ENCODE measurements around the gene FCHSD2. TPM values are rescaled to one million over a fixed set of nuclear protein-coding genes. Genes with fewer than 3 reads are reported as not detected.

The FCHSD2 gene
- polyA plus RNA-seq, 12 donors: 18.8 to 37.6 (median 30.9) TPM; not detected in 1

- no peak for DNase-seq
Measured at GRCh38 chr11:73173755-73174494, 31.8 kb upstream of the FCHSD2 start.

- no peak for DNase-seq
Measured at GRCh38 chr11:73172992-73173656, 31.0 kb upstream of the FCHSD2 start.

- no peak for DNase-seq
Measured at GRCh38 chr11:73171436-73172161, 29.5 kb upstream of the FCHSD2 start.

DNA sequence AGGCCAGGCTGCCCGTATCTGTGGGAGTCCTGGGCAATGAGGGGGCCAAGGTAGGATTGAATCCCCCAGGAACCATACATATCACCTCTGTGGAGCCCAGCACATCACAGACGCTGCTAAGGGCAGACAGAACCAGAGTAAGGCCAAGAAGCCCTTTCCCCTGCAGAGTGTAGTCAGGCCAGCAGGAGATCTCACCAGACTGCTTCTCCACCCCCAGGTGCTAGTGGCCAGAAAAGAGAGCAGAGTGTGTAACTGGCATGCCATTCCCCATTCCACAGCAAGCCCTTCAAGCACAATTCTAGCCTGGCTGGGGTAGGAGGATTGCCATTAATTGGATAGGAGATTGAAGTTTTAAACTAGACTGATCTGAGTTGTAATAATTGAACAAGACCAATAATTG is 28.0 kb upstream of the FCHSD2 start:
- DNase-seq: no peak

GRCh38 chr11:73168925-73169579 is 26.9 kb upstream of the FCHSD2 start:
- no peak for DNase-seq

GRCh38 chr11:73167363-73167954 is 25.3 kb upstream of the FCHSD2 start:
- DNase-seq: no peak

- no peak for DNase-seq
Measured at GRCh38 chr11:73164803-73165540, 22.9 kb upstream of the FCHSD2 start.

- no peak for DNase-seq
Measured at GRCh38 chr11:73163638-73164174, 21.6 kb upstream of the FCHSD2 start.

- no peak for DNase-seq
Measured at GRCh38 chr11:73162196-73162740, 20.1 kb upstream of the FCHSD2 start.

DNA sequence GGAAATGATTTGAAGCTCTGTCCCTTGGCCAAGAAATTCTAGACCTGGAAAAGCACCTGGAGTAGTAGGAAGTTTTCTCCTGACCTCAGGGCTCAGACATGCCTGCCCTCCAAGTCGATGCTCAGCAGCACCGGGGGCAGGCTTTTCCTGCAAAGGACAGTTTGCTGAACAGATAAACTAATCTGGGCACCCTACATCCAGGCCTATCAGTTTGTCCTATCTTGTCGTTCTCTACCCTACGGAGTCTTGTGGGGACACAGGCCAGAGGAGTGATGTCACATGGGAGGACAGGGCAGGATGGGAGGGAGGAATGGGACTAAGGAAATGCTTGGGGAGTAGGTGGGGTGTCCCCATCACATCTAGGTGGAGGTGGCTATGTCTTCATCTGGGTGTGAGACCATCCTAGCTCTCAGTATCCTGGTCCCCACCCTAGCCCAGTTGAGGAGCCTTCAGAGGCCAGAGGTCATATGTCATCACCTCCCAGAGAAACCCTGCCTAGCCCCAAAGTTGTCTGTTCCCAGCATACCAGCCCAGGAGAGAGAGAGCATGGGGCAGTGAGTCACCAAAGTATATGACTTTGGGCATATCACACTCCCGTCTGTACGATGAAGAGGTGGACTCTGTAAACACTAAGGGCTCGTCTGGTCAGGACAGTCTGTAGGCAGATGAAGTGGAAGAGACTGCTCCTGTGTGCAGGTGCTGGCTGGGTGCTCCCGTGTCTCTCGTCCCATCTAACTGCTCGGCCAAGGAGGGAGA is 18.1 kb upstream of the FCHSD2 start:
- no peak for DNase-seq

DNA sequence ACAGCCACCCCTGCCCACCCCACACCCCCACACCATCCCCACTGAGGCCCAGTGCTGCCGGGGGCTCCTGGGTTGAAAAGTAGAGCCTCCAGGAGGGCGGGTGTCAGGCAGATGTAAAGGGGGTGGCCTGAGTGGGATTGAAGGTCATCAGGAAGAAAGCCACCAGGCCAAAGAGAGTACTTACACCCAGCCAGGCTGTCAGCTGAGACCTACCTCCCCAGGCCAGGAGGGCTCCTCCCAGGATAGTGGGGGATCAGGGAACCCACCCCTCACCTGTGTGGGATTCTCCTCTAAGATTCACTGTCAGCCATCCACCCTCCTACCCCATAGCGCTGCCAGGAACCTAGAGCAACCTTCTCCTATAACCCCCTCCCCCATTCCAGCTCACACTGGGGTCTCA is 17.2 kb upstream of the FCHSD2 start:
- DNase-seq: no peak

DNA sequence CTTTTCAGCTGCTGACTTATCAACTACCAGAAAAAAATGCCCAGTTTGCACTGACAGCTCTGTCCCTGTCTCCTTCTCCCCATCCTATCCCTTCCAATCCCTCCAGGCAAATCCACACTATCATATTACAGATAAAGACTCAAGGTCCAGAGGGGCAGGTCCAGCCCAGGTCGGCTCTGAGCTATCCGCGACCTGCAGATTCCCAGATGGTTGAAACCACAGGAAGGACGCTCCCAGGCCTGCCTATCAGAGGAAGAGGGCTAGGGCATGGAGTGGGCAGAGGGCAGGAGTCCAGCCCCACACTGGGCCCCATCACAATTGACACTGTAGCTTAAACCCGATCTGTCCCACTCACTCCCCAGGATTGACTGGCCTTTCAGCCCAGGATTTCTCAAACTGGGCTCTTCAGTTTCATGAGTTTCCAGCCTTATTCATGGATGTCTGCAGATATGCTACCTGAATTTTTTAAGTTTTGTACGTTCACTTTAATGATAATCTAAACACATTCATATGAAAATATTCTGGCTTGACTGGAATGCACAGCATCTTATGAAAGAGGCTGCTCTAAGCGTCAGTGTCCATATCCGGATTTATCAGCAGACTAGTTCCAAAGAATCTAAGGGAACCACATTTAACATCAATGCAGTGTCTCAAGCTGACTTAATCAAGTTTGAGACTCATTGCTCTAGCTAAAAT is 16.4 kb upstream of the FCHSD2 start:
- DNase-seq: no peak

GRCh38 chr11:73157101-73158010 is 15.2 kb upstream of the FCHSD2 start:
- no peak for DNase-seq

DNA sequence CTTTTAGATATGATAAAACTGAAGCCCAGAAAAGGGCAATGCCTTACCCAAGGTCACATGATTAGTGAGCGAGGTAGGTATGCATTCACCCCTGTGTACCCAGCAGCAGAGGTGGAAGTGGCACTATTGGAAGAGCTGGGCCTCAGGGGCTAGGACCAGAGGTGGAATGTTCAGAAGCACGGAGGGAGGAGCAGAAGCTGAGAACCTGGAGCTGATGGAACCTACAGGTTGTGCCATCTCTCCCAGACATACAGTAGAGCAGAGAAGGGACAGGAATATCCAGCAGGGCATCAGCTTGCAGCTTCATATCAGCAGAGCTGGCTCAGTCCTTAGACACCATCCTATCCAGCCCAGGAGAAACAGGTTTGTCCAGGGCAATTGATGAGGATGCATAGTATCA is 14.6 kb upstream of the FCHSD2 start:
- no peak for DNase-seq

GRCh38 chr11:73156114-73156513 is 14.0 kb upstream of the FCHSD2 start:
- DNase-seq: no peak

GRCh38 chr11:73155102-73155501 is 13.0 kb upstream of the FCHSD2 start:
- DNase-seq: no peak

DNA sequence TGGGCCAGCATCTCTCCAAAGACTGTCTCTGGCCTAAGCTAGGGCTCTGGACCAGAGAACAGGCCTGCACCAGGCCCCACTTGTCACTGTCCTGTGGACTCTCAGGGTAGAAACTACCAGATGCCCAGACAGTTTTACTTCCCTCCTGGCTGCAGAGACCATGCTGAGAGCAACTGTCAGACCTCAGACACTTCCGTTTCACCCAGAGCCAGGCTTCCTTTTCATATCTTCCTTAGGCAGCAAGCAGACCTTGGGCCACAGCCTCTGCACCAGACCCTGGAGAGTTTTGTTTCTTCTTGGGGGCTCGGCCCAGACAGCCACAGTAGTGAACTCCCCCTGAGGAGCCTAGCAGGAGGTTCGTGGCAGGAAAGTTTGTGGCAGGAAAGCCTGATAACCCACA is 12.1 kb upstream of the FCHSD2 start:
- no peak for DNase-seq

DNA sequence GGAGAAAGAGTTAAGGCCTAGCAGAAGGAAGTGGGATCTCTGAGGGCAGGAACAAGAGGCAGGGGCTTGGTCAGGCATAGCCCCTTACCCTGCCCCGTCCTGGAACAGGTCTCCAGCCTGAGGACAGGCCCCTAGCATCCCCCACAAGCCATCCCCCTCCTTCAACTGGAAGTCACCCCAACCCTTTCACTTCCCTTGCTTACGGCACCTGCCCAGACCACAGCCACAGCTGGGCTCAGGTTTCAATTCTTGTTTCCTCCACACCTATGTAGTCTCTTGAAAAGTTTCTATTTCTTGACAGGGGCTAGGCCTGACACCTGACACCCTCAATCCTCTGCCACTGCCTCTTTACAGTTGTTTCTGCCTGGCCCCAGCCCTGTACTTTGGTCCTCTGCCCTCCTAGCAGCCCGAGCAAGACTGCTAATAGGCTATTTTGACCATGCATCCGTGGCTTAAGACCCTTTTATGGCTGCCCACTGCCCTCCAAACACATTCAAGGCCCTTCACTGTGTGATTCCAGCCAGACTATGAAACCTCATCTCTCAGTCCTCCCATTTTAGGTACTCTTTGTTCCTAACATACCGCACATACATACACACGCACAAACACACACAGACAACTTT is 10.9 kb upstream of the FCHSD2 start:
- no peak for DNase-seq
